Muscle of leg (tissue), 11 donors: ENCODE data around the gene CHCHD3. TPM values are rescaled to one million over a fixed set of nuclear protein-coding genes. Genes with fewer than 3 reads are reported as not detected.
"Not testable (repeated sequence)": the region's sequence is repeated elsewhere in the genome, so short reads cannot be mapped to it uniquely, and the experiment has no call there.

ENCODE experiments used
- DNase-seq: peaks from one replicate; pipeline ENCODE4 v3.0.0; 2013
- H3K27ac ChIP-seq: one replicate; pipeline ENCODE4 v1.5.1; 2013; ENCODE audit warnings: mild to moderate bottlenecking, low read length, control low read depth
- H3K27me3 ChIP-seq: one replicate; pipeline ENCODE4 v1.6.1; 2013; ENCODE audit warnings: low read length; ENCODE audit not compliant: control insufficient read depth, insufficient read depth
- H3K36me3 ChIP-seq: one replicate; pipeline ENCODE4 v1.6.1; 2013; ENCODE audit warnings: low read length; ENCODE audit not compliant: control insufficient read depth, insufficient read depth
- H3K4me1 ChIP-seq: one replicate; pipeline ENCODE4 v1.6.1; 2013; ENCODE audit warnings: low read length; ENCODE audit not compliant: control insufficient read depth, insufficient read depth
- H3K4me3 ChIP-seq: one replicate; pipeline ENCODE4 v1.5.1; 2013; ENCODE audit warnings: low read length, control low read depth
- H3K9me3 ChIP-seq: replicated peaks from 2 replicates; pipeline ENCODE4 v1.6.1; 2013; ENCODE audit warnings: low read depth, low read length; ENCODE audit not compliant: control insufficient read depth
- WGBS: methylation state at CpG from one replicate; pipeline ENCODE4 v1.1.5; 2013; ENCODE audit warnings: missing lambda C conversion rate; ENCODE audit not compliant: insufficient coverage; 5-methylcytosine and 5-hydroxymethylcytosine counted together
- polyA plus RNA-seq, 8 donors: library from polyadenylated mRNA; unstranded; fragments of 120-200 nt; gene quantifications; one replicate each; pipeline versions ENCODE4 v1.2.1 to v1.2.3, GENCODE V29; 2013; ENCODE audit warnings: inconsistent platforms in 1 of 8, low replicate concordance in 1 of 8; ENCODE audit not compliant: insufficient read length in 8 of 8, insufficient read depth in 1 of 8
- total RNA-seq: library from RNA; stranded (reverse); fragments of 120-200 nt; gene quantifications from one replicate; pipeline ENCODE4 v1.2.4, GENCODE V29; 2013

The CHCHD3 gene
- total and polyA plus RNA-seq, 9 donors = 57.4 to 75.0 (median 66.6) TPM

DNA sequence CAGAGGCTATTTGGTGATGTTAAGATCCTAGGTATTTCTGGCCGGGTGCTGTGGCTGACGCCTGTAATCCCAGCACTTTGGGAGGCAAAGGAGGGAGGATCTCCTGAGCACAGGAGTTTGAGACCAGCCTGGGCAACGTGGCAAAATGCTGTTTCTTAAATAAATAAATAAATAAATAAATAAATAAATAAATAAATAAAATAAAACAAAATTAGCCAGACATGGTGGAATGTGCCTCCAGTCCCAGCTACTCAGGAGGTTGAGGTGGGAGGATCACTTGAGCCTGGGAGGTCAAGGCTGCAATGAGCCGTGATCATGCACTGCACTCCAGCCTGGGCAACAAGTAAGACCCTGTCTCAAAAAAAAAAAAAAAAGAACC, 114.4 kb downstream of the CHCHD3 start:
- not testable (repeated sequence) for H3K4me1 ChIP-seq, H3K9me3 ChIP-seq, H3K27me3 ChIP-seq, H3K36me3 ChIP-seq, DNase-seq, H3K4me3 ChIP-seq, H3K27ac ChIP-seq
- 100% methylated on average over 1 of the region's 4 CpGs for WGBS

DNA sequence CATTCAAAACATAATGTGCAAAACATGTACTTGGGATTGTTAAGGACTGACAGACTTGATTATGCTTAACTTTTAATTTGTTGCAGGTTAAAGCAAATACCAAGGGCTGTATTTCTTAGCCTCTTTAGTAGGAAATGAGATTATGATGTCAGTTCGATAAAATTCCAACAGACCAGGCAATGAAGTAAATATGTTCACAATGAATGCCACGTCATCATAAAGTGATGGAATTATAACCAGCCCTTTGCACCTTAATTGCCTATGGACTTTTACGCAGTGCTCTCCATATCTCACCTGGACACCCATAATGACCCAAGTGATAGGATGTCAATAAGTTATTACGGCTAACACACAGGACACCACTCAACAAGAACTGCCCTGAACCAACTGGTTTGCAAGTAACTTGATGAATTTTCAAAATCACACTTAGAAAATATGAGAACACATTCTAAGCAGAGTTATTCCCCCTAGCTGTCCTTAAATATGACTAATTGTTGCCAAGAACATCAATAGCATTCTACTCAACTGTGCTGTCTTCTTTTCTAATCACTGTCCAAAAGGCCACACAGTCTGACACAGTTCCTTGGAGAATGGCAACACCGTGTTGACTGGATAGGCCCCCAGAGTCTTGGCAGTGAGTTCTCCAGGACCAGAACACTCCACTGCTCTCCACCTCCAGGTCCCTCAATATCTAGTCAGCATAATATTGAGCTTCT, 115.0 kb downstream of the CHCHD3 start:
- no peaks in the 10 kb centered on the region for H3K27me3 ChIP-seq
- H3K36me3 ChIP-seq = no peaks in the 10 kb centered on the region
- 80% methylated on average over 3 of the region's 5 CpGs for WGBS
- H3K27ac ChIP-seq = no peak overlapping the region
- DNase-seq = no peak
- no peaks in the 10 kb centered on the region for H3K9me3 ChIP-seq
- H3K4me1 ChIP-seq = no peaks in the 10 kb centered on the region
- no peak overlapping the region for H3K4me3 ChIP-seq

DNA sequence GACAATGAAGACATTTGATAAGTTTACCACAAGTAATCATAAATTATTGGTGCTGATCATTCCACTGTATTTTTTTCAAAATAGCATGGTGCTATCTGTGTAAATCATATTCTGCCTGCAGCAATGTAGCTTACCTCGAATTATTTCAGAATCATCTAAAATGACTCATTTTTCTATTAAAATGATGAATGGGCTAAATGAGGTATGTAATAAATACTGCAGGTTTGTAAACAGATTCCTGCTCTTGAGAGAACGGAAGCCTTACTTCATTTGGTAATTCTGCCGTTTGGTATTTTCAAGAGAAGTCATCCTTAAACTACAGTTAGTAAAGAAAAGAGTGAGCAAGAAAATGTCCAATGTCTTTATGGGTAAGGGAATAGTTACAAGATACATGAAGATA, 115.9 kb downstream of the CHCHD3 start:
- Histone ChIP-seq H3K27me3 (no peaks in the 10 kb centered on the region), H3K4me1 (no peaks in the 10 kb centered on the region), H3K4me3 (no peak overlapping the region), H3K36me3 (no peaks in the 10 kb centered on the region), H3K27ac (no peak overlapping the region), H3K9me3 (no peaks in the 10 kb centered on the region)
- WGBS = no CpG with 5 or more reads among the region's 3 CpGs
- DNase-seq = no peak

DNA sequence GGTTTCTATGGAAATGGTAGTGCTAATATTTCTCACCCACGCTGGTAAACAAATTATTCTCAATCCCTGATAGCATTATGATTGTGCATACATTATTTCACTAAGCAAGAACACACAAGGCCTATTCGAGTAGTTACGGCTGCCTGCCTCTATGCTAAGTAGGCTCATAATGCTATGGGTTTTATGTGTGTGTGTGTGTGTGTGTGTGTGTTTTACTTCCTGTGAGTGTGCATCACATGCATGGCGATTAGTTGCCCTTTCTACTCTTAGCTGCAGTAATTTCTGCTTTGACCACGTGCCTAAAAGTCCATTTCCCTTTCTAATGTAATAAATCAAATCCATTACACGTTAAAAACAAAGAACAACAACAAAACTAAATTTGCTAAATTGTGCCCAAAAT, 117.0 kb downstream of the CHCHD3 start:
- WGBS = 80% methylated on average over 1 of the region's 6 CpGs
- peak; percentile 5 for DNase-seq

DNA sequence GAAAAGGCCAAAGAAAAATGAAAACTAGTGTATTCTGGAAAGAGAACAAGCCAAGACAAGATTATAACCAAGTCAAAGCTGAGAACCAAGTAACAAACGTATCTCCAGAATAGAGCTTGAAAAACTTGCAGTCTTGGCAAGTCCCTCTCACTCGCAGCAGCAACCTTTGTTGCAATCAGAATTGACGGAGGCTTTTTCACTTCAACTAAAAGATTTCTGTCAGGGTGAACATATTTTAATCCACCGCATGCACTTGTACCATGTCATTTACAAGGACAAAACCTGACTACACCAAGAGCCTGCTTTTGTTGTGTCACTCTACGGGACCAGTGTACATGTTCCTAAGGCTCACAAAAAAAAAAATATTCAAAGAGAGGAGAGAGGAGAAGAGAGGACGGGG, 122.0 kb downstream of the CHCHD3 start:
- no peak overlapping the region for H3K4me3 ChIP-seq
- no peak overlapping the region for H3K27ac ChIP-seq
- no peaks in the 10 kb centered on the region for H3K4me1 ChIP-seq
- no peaks in the 10 kb centered on the region for H3K9me3 ChIP-seq
- no peaks in the 10 kb centered on the region for H3K27me3 ChIP-seq
- DNase-seq = no peak
- WGBS = 85% methylated on average over 4 of the region's 6 CpGs
- H3K36me3 ChIP-seq = no peaks in the 10 kb centered on the region

More for the DNA sequence above, 117.0 kb downstream of the CHCHD3 start:
- Histone ChIP-seq H3K9me3 (no peaks in the 10 kb centered on the region), H3K36me3 (no peaks in the 10 kb centered on the region), H3K27ac (no peak overlapping the region), H3K27me3 (no peaks in the 10 kb centered on the region), H3K4me1 (no peaks in the 10 kb centered on the region), H3K4me3 (no peak overlapping the region)

GRCh38 chr7:132956556-132956955, 125.3 kb downstream of the CHCHD3 start:
- H3K4me3 ChIP-seq = no peak overlapping the region
- no peaks in the 10 kb centered on the region for H3K27me3 ChIP-seq
- whole genome bisulfite sequencing = 100% methylated on average over 1 of the region's 2 CpGs

GRCh38 chr7:132953468-132953867, 128.4 kb downstream of the CHCHD3 start:
- Histone ChIP-seq H3K9me3 (no peaks in the 10 kb centered on the region), H3K36me3 (peaks cover 2% of the 10 kb centered on the region), H3K27me3 (no peaks in the 10 kb centered on the region), H3K4me3 (no peak overlapping the region), H3K27ac (no peak overlapping the region), H3K4me1 (no peaks in the 10 kb centered on the region)
- DNase-seq = no peak
- WGBS = no CpG with 5 or more reads among the region's 2 CpGs

More at GRCh38 chr7:132956556-132956955, 125.3 kb downstream of the CHCHD3 start:
- DNase-seq = no peak
- Histone ChIP-seq H3K4me1 (no peaks in the 10 kb centered on the region), H3K9me3 (no peaks in the 10 kb centered on the region), H3K36me3 (peaks cover 2% of the 10 kb centered on the region), H3K27ac (no peak overlapping the region)

GRCh38 chr7:132950725-132951124, 131.2 kb downstream of the CHCHD3 start:
- no peak for DNase-seq
- no peak overlapping the region for H3K4me3 ChIP-seq

GRCh38 chr7:132947011-132947410, 134.9 kb downstream of the CHCHD3 start:
- no peaks in the 10 kb centered on the region for H3K9me3 ChIP-seq
- H3K4me3 ChIP-seq = no peak overlapping the region
- no peak overlapping the region for H3K27ac ChIP-seq
- no peaks in the 10 kb centered on the region for H3K36me3 ChIP-seq
- H3K4me1 ChIP-seq = no peaks in the 10 kb centered on the region
- H3K27me3 ChIP-seq = no peaks in the 10 kb centered on the region
- no peak for DNase-seq
- no CpG with 5 or more reads among the region's 1 CpG for WGBS

More at GRCh38 chr7:132950725-132951124, 131.2 kb downstream of the CHCHD3 start:
- no peaks in the 10 kb centered on the region for H3K9me3 ChIP-seq
- H3K4me1 ChIP-seq = no peaks in the 10 kb centered on the region
- peaks cover 2% of the 10 kb centered on the region for H3K36me3 ChIP-seq
- H3K27me3 ChIP-seq = no peaks in the 10 kb centered on the region
- WGBS = no CpG with 5 or more reads among the region's 1 CpG
- H3K27ac ChIP-seq = no peak overlapping the region

DNA sequence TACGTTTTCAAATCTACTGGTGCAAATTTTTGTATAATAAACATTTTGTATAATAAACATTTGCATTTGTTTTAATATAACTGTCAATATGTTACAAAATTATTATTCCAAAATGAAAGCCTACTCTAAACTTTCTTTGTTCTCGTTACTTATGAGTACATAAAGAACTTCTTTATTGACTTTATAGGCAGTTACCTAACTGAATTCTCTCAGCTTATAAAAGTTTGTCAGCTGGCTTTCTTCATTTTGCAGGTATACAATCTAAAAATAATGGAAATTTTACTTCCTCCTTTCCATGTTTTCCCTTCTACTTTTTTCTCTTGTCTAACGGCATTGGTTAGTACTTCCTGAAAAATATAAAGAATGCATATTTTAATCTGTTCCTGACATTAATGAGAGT, 137.1 kb downstream of the CHCHD3 start:
- no peak for DNase-seq
- no CpG with 5 or more reads among the region's 3 CpGs for whole genome bisulfite sequencing

GRCh38 chr7:132943645-132944044, 138.2 kb downstream of the CHCHD3 start:
- DNase-seq = no peak
- no CpG with 5 or more reads among the region's 1 CpG for WGBS
- H3K4me1 ChIP-seq = no peaks in the 10 kb centered on the region
- H3K27me3 ChIP-seq = no peaks in the 10 kb centered on the region
- H3K9me3 ChIP-seq = no peaks in the 10 kb centered on the region
- H3K36me3 ChIP-seq = no peaks in the 10 kb centered on the region
- no peak overlapping the region for H3K27ac ChIP-seq
- H3K4me3 ChIP-seq = no peak overlapping the region

More for the DNA sequence above, 137.1 kb downstream of the CHCHD3 start:
- Histone ChIP-seq H3K4me3 (no peak overlapping the region), H3K27me3 (no peaks in the 10 kb centered on the region), H3K9me3 (no peaks in the 10 kb centered on the region), H3K36me3 (no peaks in the 10 kb centered on the region), H3K27ac (no peak overlapping the region), H3K4me1 (no peaks in the 10 kb centered on the region)
